ENCODE results near the gene ANKRD1. TPM values are rescaled to one million over a fixed set of nuclear protein-coding genes. Genes with fewer than 3 reads are reported as not detected.

Gene ANKRD1
- polyA plus RNA-seq, 1 donor = 0.86 TPM

DNA sequence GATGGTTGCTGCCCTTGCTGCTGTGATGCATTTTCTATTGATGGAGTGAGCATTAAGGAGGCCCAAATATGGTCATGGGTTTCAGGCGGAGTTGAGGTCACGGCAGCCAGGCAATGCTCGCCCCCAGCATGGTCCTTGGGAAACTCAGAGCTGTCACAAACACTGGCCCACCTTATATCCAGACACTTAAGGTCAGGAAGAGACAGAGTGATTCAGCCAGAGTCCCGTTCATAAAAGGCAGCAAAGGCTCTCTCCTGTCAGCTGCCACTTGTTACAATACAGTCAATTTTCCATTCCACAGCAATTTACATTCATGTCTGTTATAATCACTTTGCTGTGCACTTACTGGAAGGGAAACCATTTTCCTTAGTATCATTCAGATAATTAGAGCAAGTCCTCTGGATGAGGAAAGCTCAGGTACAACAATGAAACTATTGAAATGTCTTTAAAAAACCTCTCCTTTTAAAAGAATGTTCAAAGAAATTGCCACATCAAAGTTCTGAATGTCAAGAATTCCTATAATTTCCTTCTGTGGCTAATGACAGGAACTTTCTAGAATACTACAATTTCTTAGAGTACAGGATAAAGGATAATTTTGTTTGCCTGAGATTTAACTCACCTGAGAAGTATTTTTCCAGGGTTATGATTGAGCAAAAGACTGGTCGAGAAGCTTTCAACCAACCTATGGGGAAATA lies 14.8 kb upstream of the ANKRD1 start:
- DNase-seq = no peak

DNA sequence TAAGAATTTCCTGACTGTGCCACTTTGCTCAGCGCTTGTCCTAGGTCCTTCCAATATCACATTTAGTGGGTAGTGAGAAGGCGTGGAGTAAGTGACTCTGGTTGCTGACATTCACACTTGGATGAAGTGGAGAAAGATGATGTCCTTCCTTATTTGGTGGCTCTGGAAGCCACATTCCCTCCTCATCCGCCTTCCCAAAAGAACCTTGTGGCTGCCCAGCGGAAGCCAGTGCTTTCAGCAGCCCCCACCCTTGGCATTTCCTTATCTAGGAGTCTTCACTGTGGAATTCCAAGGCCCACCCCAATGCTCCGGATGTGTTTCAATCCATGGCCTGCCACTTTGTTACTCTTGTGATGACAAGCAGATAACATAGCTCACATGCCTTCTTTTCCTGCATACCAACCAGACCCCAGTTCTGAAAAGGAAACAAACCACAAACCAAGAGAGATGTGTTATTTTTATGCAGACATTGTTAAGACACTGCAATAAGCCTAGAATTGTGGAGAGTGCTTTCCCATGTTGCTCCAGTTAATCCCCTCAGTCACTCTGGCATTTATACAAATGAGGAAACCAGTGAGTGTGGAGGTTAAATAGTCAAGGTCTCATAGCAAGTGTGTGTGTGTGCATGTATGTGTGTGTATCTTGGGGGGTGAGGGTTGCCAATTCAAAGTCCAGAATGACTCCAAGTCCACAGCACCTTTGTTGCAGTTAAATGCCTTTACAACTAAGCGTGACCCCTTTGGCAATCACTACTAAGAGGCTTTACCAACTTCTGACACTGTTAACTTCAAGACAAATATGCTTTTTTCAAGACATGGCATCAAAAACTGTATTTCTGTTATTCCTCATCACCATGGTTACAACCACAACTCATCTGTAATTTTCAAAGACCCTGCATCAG lies 10.3 kb upstream of the ANKRD1 start:
- peak; percentile 29 for DNase-seq

DNA sequence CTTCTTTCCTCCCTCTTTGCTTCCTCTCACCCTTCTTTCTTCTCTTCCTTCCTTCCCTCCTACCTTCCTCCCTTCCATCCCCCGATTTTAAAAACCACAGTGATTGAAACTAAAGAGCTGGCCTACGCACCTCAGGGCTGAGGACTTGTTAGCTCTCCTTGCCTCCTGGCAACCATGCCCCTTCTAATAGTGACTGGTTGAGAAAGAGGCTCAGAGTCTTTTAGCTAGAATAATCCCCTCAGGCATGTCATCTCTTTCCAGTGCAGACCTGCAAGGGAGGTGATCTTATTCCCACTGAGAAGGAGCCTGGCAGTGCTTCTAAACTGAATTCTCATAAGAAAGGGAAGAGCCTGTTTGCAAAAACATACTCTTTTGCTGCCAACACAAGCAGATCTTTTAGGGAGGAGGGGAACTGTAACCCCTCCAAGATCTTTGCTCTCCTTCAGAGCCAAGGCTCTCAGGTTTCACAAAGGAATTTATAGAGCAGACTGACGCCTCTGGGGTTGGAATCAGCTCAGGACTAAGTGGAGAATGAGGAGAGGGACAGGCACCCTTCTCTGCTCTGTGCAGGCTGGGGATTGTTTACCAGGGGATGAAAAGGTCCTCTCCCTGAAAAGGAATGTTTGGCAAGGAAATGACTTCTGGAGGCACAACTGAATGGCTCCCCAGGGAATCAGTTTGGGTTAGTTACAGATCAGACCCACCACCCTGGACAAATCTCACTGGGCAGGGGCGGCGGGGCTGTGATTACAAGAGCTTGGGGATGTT lies 9.4 kb upstream of the ANKRD1 start:
- DNase-seq = peak; percentile 53

DNA sequence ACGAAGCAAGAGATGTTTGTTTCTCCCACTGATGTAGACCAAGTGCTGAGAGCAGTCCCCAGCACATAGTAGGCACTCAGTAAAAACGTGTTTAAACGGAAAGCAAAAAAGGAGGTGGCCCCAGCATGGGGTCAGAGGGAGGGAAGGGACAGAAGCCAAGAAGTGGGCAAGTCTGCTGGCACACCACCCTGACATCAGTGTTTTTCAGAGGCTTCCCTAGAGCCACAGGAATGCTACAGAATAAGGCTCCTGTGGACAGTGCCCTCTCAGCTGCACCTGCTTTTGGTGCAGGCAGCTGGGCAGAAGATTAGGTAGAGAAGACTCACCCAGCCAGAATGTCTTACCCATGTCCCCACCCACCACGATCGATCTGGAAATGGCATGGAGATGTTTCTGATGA lies 8.3 kb upstream of the ANKRD1 start:
- DNase-seq = no peak

DNA sequence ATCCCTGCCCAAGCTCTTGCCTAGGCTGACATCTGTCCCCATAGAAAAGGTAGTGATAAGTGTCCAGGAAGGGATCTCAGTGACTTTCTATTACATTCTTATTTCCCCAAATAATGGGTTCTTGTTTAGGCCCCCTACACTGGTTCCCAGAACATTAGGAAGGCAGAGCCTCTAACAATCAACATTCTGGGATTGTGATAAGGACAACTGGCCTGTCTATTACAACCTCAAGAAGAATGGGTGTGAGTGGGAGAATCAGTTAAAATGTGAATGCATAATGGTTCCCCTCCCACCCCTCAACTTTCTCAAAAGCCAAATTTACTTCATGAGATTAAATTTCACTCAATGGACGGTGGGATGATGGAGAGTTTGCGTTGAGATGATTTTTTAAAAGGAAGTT lies 6.4 kb upstream of the ANKRD1 start:
- DNase-seq = no peak

DNA sequence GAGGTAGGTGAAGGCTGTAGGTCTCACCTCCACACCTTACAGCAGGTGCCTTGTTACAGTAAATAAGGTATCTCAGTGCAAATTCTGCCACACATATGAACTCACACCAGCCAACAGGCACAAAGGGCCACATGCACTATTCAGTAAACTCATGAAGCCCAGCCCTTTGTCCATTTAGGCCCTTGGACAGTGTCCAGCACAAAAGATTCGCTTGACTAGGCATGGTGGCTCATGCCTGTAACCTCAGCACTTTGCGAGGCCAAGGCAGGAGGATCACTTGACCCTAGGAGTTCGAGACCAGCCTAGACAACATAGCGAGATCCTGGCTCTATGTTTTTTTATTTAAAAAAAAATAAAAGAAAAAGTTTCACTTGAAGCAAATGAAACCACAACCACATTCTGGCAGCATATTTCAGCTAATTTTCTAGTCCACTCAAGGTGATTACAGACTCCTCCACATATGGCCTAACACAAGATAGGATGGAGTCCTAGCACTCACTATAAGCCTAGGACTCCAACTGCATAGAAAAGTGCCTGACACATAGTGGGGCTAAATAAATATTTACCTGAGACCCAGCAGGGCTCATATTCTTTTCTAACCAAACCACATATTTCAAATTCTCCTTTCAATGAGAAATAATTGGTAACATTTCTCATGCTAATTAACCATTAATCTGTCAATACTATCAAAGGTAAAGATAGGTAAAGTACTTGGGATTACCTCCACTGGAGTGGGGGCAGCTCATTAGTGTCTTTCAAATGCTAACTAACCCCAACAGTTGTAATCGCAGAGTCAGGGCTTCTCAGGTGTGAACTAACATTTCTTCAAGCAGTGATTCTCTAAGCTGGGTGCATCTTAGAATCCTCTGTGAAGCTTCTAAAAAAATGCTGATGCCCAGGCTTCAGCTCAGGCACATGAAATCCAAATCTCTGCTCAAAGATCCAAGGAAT lies 4.5 kb upstream of the ANKRD1 start:
- no peak for DNase-seq

DNA sequence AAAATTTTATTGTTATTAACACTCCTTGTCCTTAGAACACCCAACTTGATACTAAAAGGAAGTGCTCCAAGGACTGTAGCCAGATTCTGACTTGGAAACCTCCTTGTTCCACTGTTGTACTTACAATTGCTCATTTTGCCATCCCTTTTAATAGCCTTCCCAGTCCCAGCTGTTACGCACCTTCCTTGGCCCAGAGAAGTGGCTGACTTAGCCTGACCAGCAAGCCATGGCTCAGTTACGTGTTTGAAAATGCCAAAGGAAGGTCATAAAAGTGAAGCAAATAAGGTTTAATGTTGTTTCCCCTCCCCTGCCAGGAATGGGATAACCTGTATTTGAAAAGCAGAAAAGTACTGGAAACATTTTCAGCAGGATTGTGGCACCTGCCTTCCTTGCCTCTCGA lies 3.7 kb upstream of the ANKRD1 start:
- no peak for DNase-seq

DNA sequence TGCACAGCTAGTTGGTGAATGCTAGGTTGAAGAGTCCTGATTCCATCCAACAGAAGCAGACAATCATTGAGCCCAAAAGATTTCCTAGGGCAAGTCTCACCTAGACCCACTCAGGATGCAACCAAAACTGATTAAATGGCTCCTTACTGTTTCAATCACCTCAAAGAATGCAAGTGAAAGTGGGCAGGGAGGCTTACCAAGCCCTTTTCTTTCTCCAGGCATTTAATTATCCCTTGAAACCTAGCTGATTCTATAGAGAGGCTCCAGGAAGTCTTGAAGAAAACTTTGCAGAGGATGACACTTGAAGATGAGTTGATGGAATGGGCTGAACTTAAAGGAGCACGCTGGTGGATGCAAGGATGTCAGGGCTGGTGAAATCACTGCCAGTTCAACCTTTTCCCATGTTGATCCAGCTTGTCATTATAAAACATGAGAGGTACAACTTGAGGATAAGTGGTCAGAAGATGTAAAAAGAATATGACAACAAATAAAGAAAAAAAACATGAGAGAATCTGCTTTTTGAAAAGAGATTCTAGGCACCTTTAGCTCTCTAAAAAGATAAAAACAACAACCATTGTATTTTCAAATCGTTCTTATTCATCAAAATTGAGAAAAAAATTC lies 2.3 kb upstream of the ANKRD1 start:
- no peak for DNase-seq

DNA sequence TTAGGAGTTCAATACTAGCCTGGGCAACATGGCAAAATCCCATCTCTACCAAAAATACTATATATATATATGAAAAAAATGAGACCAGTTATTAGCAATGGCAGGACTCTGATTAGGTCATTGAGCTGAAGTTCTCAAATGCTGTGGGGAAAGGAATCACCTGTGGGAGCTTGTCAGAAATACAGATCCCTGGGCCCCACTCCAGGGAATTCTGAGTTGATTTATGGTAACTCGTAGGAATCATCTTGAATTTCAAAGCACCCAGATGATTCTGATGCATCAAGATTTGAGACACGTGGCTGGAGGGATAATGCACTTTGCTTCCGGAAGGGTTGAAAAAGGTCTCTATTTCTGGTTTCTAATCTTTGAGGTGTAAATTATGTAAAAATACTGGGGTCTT lies 1.0 kb upstream of the ANKRD1 start:
- no peak for DNase-seq

DNA sequence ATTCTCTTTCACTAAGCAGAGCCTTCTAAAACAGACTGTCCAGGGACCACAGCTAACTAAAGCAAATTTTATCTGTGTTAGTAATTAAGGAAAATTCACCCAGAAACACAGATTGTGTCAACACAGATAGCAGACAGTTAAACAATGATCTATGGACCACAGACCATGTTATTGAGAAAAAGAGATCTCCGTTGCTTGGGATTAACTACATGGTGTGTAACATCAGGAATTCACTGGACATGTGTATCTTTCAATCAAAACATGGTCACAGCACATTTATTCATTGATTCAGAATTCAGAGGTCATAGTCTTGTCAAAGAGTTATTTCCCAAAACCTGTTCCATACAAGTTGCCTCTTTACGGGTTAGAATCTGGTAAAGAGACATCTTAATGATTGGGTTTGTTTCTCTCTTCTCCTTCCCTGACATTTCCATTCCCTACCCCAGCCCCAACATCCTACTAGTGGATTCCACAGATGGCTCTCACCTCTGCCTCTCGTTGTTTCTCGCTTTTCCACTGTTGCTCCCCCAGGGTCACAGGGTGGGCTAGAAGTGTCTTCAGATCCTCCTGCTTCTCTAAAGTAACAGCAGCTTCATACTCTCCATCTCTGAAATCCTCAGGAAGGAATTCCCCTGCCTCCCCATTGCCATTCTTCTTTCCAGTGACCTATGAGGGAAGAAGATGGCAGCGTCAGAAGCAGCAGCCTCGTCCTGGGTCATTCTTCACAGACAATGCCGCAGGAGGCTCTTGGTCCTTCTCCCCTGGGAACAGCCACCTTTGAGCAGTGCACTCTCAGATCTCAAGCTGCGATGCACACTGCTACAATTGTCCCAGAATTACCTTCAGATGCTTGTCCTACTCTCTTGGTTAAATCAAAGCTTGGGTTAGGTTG lies 958 bp downstream of the ANKRD1 start:
- no peak for DNase-seq

DNA sequence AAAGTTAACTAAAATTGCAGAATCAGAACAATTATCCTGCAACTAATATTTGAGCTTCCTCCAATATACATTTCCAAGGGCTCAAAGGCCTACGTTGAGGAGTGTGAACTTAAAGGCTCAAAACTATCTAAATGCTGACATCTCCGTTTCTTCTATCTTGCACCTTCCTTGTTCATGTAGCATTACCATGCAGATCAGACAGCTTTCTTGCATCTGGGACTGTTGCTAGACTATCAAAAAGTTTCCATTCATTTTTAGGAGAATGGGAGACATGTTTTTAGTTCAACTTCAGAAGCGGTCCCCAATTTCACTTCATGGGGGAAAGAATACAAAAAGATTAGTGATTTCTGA lies 2.9 kb downstream of the ANKRD1 start:
- DNase-seq = no peak

DNA sequence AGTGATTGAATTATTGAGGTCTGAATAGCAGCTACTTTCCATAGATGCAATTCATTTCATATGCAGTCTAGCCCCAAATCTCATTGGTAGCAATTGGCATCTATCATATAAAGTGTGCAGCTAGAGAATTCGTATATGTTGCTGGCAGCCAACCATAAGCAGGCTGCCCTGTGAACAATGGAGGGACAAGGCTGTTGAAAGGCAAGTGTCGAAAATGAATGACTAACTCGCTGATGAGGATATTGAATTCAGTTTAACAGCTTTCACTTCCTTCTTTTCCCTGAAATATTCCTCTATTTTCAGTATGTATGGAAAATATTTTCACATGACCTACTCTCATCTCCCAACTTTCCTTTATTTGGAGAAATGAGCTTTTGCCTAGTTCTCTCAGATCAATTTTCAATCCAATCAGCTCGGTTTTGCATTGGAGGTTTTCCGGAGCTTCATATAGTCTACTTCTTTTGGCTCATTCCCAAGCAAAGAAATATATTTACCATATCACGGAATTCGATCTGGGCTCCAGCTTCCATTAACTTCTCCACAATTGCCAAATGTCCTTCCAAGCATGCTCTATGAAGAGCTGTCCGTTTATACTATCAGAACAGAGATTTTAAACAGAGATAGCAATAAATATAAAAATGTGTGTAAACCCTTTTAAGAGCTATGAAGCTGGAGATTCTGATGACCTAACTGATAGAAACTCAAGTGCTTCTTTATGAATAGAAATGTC lies 3.5 kb downstream of the ANKRD1 start:
- DNase-seq = no peak

DNA sequence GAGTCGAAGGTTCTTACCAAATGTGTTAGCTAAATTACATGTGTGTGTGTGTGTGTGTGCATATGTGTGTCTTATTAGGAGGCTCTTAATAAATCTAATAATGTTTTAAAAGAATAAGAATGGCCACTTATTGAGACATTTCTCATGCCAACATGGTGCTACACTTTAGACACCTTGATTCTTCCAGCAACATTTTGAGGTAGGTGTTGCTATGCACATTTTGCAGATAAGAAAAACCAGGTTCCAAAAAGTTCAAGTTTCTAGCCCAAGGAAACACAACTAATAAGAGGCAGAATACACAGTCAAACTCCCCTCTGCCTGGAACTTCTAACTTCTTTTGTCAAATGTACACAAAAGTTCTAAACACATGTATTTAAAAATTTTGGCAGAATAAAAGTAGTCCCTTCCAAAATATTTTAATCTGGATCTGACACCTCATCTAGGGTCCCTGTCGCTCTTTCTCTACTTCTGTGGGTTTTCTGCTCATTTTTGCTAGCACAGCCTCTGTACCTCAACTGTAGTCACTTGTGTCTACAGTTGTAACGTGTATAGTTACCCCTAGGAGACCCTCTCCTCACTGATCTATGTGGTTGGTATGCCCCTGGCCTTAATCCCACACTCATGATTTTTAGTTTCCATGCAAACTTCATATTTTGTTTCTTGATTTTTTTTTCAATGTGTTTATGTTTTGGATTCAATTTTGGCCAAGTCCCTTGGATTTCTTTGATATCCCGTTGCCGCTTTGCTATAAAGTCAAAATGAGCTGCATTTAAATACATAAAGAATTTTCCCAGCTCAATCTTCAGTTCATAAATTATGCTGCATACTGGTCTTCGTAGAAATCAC lies 4.3 kb downstream of the ANKRD1 start:
- DNase-seq = no peak

DNA sequence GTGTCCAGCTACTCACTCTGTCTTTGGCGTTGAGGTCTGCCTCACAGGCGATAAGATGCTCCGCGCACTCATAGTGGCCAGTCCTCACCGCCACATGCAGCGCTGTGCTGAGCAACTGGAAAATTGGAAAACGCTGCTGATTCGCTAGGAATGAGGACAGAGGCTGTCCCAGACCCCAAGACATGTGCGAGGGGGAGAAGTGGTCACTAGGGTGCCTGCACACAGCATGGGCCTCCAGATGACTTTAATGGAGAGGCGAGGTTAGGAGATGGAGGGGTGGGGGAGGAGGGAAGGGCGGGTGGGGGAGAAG lies 5.2 kb downstream of the ANKRD1 start:
- DNase-seq = no peak

DNA sequence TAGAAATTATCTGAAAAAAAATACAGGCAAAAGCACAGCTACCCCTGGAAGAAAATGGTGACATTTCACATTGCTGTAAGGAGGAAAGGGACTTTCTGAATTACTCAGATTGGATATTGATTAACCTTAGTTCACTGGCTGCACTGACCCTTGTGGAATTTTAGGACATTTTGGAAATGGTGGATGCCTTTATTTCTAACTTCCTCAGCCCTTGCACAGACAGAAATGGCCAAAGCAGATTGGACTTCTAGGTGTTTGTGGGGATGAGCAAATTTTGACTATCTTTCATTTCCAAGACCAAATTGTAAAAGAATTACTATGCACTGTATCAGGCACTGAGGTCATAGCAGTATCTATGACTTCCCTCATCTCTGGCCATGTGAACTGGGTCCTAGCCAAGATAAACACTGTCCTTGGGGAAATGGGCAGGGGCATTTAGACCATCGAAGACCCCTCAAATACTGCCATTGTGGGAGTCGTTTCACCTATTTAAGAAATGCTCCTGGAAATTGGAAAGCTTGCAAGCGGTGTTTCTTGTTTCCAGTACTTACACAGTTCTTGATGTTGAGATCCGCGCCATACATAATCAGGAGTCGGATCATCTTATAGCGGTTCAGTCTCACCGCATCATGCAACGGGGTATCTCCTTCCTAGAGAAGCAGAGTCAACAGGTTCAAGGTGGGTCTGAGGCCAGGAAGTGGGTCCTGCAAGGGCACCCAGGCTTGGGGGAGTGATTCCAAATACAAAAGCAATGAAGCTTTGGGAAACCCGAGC lies 5.7 kb downstream of the ANKRD1 start:
- no peak for DNase-seq

DNA sequence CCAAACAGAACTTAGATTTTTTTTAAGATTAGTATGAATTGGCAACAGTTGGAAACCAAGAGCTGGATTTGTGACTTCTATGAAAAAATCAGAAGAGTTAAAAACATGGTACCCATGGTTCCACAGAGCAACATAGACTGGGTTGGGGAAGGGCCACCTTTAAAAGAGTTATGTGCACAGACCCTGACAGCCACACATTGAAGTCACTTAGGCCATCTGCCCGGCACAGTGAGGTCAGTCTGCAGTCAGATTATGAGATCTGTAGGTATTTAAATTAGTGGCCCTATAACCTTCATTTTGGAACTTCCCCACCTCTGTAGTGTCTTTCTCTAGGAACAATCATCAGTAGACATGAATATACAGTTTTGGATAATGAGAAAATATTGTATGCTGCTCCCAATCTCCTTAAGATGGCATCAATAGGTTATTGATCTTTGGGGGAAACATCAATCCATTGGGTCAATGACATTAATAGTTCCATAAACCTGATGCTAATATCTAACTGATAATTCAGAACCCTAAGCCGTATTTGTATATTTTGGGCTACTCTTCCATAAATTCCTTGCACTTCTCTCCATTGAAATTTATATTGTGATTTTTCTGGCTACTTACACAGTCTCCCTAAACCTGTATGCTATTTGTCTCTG lies 7.0 kb downstream of the ANKRD1 start:
- DNase-seq = no peak

DNA sequence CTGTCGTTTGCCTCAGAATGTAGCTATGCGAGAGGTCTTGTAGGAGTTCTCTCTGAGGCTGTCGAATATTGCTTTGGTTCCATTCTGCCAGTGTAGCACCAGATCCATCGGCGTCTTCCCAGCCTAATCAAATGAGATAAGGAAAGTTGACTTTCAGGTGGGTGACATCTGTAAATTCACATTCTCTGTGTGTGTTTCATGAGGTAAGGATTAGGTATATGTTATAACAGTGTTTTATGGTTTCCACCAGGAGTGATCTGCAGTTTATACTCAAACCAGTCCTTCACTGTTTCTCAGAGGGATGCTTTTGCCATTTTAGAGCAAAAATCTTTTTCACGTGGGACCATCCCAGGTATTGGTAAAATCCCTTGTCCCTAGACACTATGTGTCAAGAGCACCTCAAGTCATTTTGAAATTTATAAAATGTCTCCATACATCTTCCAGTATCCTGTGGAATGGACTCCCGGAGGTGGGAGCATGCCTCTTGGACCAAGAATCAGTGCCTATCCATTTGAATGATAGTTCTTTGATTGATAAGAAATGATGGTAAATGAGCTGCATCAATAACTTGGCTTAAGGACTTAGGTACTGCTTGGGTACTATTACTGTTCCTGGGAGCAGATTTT lies 7.9 kb downstream of the ANKRD1 start:
- no peak for DNase-seq
